ENCODE results near the gene TRAPPC12.

The TRAPPC12 gene

GRCh38 chr2:3468296-3468988, 88.9 kb downstream of the TRAPPC12 start:
- DNase-seq (ENCODE audit: low read depth, low spot score), result no peak

- DNase-seq (ENCODE audit: low read depth, low spot score), result no peak
These were observed 90.0 kb downstream of the TRAPPC12 start for GRCh38 chr2:3469486-3469885.

GRCh38 chr2:3470166-3470651, 90.7 kb downstream of the TRAPPC12 start:
- no peak for DNase-seq (ENCODE audit: low read depth, low spot score)

GRCh38 chr2:3470856-3471737, 91.6 kb downstream of the TRAPPC12 start:
- DNase-seq (ENCODE audit: low read depth, low spot score), result no peak

DNA sequence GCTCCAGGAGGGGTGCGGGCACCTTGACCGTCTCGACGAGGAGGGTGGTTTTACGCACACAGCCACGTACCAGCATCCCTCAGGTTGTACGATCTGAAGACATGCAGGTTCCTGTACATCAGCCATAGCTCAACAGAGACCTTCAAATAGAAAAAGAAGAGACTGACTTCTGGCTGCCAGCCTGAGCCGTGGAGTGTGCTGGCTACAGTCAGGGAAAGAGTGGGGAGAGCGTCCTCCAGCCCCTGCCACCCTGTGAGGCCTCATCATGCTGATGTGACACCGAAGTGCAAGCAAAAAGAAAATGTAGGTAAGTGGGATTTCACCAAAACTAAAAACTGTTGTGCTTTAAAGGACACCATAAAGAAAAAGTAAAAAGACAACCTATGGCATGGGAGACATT, 92.8 kb downstream of the TRAPPC12 start:
- DNase-seq (ENCODE audit: low read depth, low spot score), result no peak

- no peak for DNase-seq (ENCODE audit: low read depth, low spot score)
These were observed 93.5 kb downstream of the TRAPPC12 start for GRCh38 chr2:3472966-3473365.

DNA sequence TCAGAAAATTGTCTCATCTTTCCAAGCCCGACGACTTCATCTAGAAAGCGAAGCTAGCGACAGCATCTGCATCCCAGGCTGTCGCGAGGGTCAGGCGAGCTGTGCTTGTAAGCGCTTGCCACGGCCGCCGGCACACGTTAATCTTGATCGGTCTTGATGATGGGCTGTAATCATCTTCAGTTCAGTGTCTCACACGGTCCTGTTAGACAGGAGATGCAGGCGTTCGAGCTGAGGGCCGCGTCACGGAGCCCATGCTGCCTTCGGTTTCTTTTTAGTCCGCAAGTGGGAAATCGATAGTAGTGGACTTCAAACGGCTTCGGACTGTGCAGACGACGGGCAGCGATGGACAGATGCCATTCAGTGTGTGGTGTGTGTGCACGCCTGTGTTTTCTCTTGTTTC, 96.3 kb downstream of the TRAPPC12 start:
- no peak for DNase-seq (ENCODE audit: low read depth, low spot score)

DNA sequence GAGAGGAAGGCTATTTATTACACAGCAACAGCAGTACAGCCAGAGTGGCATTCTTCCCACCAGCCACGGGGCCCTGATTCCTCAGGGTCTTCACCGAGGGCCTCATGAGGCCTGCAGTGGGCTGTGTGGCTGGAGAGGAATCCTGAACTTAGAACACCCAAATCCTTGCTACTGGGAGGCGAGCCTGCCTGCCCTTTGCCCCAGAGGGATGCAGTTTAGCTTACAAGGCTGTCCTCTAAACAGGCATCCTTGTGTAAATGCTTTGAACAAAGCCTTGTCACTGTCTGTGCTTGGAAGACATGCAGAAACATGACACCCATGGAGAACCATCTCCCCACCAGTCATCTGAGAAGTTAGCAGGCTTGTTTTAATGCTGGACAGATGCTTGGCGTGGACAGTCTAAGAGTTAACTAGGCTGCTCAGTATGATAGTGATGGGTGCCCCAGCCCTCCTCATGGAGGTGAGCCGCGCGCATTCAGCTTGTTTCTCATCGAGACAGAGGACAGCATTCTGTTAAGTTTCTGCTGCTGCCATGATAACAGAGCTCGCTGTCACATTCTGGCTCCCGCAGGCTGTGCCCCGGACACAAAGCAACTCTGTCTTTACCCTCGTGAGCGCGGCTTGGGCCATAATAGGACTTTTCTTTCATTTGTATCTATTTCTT, 97.0 kb downstream of the TRAPPC12 start:
- DNase-seq (ENCODE audit: low read depth, low spot score), result no peak

DNA sequence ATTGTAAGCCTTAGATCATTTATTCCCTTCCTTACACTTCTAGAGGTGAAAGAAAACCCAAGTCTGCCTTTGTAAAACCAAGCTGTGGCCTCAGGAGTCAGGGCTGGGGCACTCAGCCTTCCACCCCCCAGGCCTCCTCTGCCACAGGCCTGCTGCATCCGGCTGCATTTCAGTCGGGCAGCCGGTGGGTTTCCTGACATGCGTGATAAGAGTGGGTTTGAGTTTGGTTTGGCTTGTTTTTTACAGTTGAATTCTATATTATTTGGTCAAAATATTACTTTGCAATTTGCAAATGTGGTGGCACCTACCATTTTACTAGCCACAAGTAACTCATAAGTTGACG, 97.5 kb downstream of the TRAPPC12 start:
- DNase-seq (ENCODE audit: low read depth, low spot score), result no peak

GRCh38 chr2:3478846-3479385, 99.4 kb downstream of the TRAPPC12 start:
- no peak for DNase-seq (ENCODE audit: low read depth, low spot score)

DNA sequence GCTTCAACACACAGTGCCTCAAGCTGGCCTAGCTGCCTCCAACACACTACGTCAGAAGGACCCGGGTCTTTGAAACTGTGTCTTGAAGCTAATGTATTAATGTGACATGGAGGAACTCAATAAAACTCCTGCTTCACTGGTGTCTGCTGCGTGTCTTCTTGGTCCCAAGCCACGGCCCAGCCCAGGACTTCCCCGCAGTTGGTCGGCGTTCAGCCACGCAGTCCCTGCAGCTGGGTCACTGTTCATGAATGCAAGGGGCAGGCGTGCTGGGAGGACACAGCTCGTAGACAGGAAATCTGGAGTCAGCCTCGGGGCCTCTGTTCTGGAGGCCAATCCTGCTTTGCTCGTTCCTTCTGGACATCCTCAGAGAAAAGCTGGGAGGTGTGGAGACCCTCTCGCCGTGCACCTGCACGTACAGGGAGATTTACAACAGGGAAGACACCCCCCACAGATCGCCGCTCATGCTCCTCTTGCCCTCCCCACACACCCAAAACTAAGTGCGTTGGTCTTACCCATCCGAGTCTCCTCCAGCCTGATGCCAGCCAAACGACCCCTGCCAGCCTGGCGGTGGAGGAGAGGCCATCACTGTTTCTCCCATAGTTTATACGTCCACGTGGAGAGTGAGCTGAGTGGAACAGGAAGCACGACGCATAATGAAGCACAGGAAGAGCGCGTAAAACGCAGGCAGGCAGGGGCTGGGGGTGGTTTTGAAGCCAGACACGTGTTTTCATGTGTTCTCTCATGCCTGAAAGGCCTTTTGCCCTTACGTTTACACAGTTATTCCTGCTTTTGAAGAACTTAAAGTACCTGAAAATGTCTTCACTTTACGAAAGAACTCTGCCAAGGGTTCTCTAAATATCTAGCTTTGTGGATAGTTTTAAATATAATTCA, 100.2 kb downstream of the TRAPPC12 start:
- no peak for DNase-seq (ENCODE audit: low read depth, low spot score)

- DNase-seq (ENCODE audit: low read depth, low spot score), result no peak
These were observed 101.0 kb downstream of the TRAPPC12 start for GRCh38 chr2:3480352-3481010.

- no peak for DNase-seq (ENCODE audit: low read depth, low spot score)
These were observed 101.5 kb downstream of the TRAPPC12 start for GRCh38 chr2:3481011-3481400.

DNA sequence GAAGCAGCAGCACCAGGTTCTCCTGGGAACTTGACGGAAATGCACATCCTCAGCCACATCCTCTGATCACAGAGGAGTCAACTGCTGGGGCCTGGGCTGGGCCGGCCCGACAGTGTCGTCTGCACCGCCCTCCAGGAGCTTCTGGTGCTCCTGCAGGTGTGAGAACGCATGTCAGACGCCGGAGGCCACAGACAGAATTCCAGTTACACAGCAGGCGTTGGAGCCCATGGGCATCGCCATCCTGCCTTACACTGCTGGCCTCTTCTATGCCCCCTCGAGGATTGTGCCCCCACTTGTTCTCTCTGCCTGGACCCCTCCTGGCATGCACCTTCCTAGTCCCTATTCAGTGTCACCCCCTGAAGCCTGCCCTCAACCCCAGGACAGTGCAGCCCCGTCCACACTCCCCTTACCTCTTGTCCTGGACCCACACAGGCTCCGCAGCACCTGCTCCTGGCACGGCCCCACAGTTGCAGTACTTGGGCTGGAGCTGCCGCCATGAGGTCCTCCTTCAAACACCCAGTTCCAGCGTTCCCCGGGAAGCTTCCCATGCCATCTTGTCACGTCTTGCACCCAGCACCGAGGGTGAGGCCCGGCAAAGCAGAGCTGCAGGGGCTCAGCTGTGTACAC, 102.4 kb downstream of the TRAPPC12 start:
- DNase-seq (ENCODE audit: low read depth, low spot score), result no peak

GRCh38 chr2:3482363-3482821, 102.9 kb downstream of the TRAPPC12 start:
- DNase-seq (ENCODE audit: low read depth, low spot score), result no peak

DNA sequence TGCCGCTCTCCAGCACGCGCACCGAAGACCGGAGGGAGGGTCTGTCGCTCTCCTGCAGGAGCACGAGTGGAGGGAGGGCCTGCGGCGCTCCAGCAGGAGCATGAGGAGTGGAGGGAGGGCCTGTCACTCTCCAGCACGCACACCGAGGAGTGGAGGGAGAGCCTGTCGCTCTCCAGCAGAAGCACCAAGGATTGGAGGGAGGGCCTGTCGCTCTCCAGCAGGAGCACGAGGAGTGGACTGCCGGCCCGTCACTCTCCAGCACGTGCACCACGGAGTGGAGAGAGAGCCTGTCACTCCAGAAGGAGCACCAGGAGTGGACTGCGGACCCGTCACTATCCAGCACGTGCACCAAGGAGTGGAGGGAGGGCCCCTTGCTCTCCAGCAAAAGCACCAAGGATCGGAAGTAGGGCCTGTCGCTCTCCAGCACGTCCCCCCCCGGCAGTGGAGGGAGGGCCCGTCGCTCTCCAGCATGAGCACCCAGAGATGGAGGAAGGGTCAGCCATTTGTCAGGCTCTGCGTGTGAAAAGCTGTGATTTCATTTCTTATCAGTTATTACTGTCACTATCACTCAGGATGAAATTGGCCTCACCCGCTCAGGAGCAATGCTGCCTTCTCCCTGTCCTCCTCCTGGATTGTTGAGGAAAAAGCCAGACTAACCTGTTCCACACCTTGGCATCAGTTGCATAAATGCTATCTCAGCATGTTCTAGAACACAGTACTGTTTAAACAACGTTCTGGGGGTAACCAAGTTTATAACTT, 103.9 kb downstream of the TRAPPC12 start:
- no peak for DNase-seq (ENCODE audit: low read depth, low spot score)

DNA sequence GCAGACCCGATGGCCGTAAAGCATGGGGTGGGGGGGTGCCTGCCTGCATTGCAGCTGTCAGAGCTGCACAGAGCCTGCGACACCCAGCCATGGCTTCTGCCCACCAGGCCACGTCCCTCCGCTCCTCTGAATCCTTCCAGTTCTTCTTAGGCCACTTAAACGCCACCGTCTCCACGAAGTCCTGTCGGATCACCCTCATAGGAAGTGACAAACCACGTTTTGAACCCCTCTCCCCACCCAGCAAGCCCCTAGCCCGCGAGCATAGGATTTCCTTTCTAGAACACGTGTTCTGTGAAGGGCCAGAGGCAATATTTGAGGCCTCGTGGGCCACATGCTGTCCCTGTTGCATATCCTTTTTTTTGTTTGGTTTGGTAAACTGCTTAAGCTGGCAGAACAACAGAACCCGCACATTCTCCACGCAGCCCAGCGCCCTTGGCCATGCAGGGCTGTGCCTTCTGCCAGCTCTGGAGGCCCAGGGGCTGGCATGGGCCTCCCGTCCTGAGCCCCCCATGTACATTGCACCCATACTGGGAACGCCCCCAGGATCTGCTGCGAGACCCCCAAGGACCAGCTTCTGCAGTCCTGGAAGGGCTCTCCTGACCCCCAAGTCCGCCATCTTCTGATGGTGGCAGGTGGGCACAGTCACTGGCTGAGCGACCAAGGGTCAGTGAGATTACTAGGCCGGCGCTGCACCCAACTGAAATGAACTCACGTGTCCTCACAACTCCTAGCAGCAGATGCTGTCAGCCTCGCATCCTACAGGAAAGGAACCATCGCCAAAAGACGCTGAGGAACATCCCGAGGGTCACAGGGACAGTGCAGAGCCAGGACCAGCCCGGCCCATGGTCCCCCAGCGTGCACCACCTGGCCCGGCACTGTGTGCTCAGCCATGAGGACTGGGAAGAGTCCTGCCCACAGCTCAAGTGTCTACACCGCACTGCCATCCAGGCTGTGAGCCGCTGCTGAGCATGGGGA, 104.8 kb downstream of the TRAPPC12 start:
- DNase-seq (ENCODE audit: low read depth, low spot score), result no peak

GRCh38 chr2:3485166-3485565, 105.7 kb downstream of the TRAPPC12 start:
- DNase-seq (ENCODE audit: low read depth, low spot score), result no peak

Measured in brain pericyte (primary cell).